ENCODE results near the gene MAGI1. TPM values are rescaled to one million over a fixed set of nuclear protein-coding genes. Genes with fewer than 3 reads are reported as not detected.

MAGI1 gene
- total RNA-seq, 1 experiment from 2014 or later: 58.2 TPM

DNA sequence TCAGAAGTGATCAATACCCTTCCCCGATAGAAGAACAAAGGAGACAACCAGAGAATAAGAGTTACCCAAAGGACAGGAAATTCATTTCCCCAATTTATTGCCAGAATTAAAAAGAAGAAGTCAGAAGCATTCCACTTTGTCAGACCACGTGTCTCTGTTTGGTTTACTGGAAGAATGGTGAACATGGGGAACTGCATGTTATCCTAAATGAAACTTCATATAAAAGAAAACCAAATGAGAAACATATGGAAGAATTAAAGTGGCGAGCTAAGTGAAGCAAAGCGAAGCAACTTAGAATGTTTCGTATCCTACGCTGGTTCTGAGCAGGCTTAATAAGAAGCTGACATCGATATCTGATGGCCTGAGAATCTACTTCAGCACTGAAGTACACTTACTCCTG lies 190.7 kb downstream of the MAGI1 start:
- ChIA-PET CTCF (interaction anchor here (1.2 kb wide), 1 partner anchor 188 kb away, joined by 3 read pairs; no protein-coding TSS in a partner anchor), POLR2A (no interaction called here)
- no peak for TF ChIP-seq SOX15 (CRISPR knock-in tag; IDR thresholded peaks at IDR 0.05)
- TF ChIP-seq NR1H2 (CRISPR knock-in tag; IDR thresholded peaks at IDR 0.05): no peak
- TF ChIP-seq, protein P1, sequence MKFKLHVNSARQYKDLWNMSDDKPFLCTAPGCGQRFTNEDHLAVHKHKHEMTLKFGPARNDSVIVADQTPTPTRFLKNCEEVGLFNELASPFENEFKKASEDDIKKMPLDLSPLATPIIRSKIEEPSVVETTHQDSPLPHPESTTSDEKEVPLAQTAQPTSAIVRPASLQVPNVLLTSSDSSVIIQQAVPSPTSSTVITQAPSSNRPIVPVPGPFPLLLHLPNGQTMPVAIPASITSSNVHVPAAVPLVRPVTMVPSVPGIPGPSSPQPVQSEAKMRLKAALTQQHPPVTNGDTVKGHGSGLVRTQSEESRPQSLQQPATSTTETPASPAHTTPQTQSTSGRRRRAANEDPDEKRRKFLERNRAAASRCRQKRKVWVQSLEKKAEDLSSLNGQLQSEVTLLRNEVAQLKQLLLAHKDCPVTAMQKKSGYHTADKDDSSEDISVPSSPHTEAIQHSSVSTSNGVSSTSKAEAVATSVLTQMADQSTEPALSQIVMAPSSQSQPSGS (CRISPR knock-in tag; IDR thresholded peaks at IDR 0.05; ENCODE audit: borderline replicate concordance, low read depth): no peak
- no peak for TF ChIP-seq FOXJ3 (CRISPR knock-in tag; IDR thresholded peaks at IDR 0.05; ENCODE audit: borderline replicate concordance)
- TF ChIP-seq, protein P2, sequence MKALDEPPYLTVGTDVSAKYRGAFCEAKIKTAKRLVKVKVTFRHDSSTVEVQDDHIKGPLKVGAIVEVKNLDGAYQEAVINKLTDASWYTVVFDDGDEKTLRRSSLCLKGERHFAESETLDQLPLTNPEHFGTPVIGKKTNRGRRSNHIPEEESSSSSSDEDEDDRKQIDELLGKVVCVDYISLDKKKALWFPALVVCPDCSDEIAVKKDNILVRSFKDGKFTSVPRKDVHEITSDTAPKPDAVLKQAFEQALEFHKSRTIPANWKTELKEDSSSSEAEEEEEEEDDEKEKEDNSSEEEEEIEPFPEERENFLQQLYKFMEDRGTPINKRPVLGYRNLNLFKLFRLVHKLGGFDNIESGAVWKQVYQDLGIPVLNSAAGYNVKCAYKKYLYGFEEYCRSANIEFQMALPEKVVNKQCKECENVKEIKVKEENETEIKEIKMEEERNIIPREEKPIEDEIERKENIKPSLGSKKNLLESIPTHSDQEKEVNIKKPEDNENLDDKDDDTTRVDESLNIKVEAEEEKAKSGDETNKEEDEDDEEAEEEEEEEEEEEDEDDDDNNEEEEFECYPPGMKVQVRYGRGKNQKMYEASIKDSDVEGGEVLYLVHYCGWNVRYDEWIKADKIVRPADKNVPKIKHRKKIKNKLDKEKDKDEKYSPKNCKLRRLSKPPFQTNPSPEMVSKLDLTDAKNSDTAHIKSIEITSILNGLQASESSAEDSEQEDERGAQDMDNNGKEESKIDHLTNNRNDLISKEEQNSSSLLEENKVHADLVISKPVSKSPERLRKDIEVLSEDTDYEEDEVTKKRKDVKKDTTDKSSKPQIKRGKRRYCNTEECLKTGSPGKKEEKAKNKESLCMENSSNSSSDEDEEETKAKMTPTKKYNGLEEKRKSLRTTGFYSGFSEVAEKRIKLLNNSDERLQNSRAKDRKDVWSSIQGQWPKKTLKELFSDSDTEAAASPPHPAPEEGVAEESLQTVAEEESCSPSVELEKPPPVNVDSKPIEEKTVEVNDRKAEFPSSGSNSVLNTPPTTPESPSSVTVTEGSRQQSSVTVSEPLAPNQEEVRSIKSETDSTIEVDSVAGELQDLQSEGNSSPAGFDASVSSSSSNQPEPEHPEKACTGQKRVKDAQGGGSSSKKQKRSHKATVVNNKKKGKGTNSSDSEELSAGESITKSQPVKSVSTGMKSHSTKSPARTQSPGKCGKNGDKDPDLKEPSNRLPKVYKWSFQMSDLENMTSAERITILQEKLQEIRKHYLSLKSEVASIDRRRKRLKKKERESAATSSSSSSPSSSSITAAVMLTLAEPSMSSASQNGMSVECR (CRISPR knock-in tag; IDR thresholded peaks at IDR 0.05; ENCODE audit: borderline replicate concordance): no peak
- Mint-ChIP-seq H3K27me3 (ENCODE audit: low read depth) (no peaks in the 10 kb centered on the region), H3K4me3 (no peak overlapping the region), H3K27ac (no peak overlapping the region), H3K9me3 (peaks cover 7% of the 10 kb centered on the region), H3K4me1 (0 out of 2 replicates have a peak, but pooled peaks cover 5% of the 10 kb centered on the region), H3K36me3 (no peaks in the 10 kb centered on the region)
- ATAC-seq: no peak
- no peak for DNase-seq (ENCODE audit: low spot score)

DNA sequence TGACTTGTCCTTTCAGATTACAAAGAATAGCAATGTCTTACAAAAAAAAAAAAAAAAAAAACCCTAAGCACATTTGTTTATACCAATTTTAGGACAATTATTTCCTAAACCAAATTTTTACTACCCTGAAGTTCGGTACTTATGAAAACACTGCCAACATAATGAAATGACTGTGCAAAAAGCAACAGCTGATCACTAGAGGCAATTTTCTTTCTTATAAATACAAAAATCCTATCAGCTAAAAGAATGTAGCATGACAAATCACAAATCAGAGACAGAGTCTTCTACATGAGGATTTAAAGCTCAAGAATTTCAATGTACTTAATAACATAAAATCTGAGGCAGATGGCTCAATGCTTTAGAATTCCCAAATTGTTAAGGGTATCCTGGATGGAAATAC lies 191.8 kb downstream of the MAGI1 start:
- no peak for ATAC-seq
- ChIA-PET POLR2A (interaction anchor here (0.6 kb wide), 1 partner anchor 27 kb away, joined by 5 read pairs; no protein-coding TSS in a partner anchor), CTCF (interaction anchor here (1.0 to 1.2 kb wide), 2 partner anchors 13 to 32 kb away, joined by 3 to 4 read pairs; no protein-coding TSS in a partner anchor)
- Mint-ChIP-seq H3K36me3 (no peaks in the 10 kb centered on the region), H3K27ac (no peak overlapping the region), H3K27me3 (ENCODE audit: low read depth) (no peaks in the 10 kb centered on the region), H3K4me3 (no peak overlapping the region), H3K4me1 (0 out of 2 replicates have a peak, but pooled peaks cover 5% of the 10 kb centered on the region), H3K9me3 (peaks cover 9% of the 10 kb centered on the region)
- no peak for DNase-seq (ENCODE audit: low spot score)
- TF ChIP-seq TEAD4 (CRISPR knock-in tag; IDR thresholded peaks at IDR 0.05): no peak

DNA sequence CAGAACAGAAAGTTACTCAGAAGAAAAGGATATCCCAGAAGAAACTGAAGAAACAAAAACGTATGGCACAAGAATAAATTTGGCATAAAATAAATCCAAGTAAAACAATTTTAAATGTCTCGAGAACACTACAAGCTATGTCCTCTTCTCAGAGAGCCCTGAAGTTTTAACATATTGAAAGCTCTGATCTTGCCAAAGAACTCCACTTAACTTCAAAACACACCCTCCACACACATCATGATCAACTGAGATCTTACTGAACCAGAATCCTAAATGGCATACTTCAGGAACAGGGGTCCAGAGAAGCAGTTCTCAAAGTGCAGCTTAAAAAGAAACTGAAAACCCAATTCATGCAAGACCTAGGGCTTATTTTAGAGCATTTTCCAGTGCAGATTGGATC lies 194.3 kb downstream of the MAGI1 start:
- H3K27ac Mint-ChIP-seq: no peak overlapping the region
- POLR2A ChIA-PET: no interaction called here

More for the DNA sequence above, 194.3 kb downstream of the MAGI1 start:
- CTCF ChIA-PET: interaction anchor here (0.9 kb wide), 1 partner anchor 11 kb away, joined by 3 read pairs; no protein-coding TSS in a partner anchor
- Mint-ChIP-seq H3K36me3 (no peaks in the 10 kb centered on the region), H3K4me3 (no peak overlapping the region), H3K4me1 (0 out of 2 replicates have a peak, but pooled peaks cover 5% of the 10 kb centered on the region), H3K27me3 (ENCODE audit: low read depth) (no peaks in the 10 kb centered on the region), H3K9me3 (peaks cover 9% of the 10 kb centered on the region)
- DNase-seq (ENCODE audit: low spot score) (no peak), ATAC-seq (no peak)
- TF ChIP-seq SP1 (CRISPR knock-in tag; conservative IDR thresholded peaks at IDR 0.05) (no peak), RORB (CRISPR knock-in tag; IDR thresholded peaks at IDR 0.05) (no peak), RELA (CRISPR knock-in tag; IDR thresholded peaks at IDR 0.05; ENCODE audit: borderline replicate concordance) (no peak), GTF2I (CRISPR knock-in tag; conservative IDR thresholded peaks at IDR 0.05) (no peak), ZNF396 (CRISPR knock-in tag; IDR thresholded peaks at IDR 0.05; ENCODE audit: borderline replicate concordance) (no peak), GABPB1 (CRISPR knock-in tag; IDR thresholded peaks at IDR 0.05) (no peak), ZNF416 (CRISPR knock-in tag; IDR thresholded peaks at IDR 0.05) (no peak), GRHL2 (CRISPR knock-in tag; IDR thresholded peaks at IDR 0.05; ENCODE audit: insufficient replicate concordance, severe bottlenecking) (no peak), FOXP1 (CRISPR knock-in tag; IDR thresholded peaks at IDR 0.05; ENCODE audit: borderline replicate concordance) (no peak), NFE2L1 (CRISPR knock-in tag; IDR thresholded peaks at IDR 0.05) (no peak), MXD4 (CRISPR knock-in tag; IDR thresholded peaks at IDR 0.05; ENCODE audit: borderline replicate concordance) (no peak)
- TF ChIP-seq, protein P3, sequence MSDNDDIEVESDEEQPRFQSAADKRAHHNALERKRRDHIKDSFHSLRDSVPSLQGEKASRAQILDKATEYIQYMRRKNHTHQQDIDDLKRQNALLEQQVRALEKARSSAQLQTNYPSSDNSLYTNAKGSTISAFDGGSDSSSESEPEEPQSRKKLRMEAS (CRISPR knock-in tag; IDR thresholded peaks at IDR 0.05): no peak
- TF ChIP-seq, protein P4, sequence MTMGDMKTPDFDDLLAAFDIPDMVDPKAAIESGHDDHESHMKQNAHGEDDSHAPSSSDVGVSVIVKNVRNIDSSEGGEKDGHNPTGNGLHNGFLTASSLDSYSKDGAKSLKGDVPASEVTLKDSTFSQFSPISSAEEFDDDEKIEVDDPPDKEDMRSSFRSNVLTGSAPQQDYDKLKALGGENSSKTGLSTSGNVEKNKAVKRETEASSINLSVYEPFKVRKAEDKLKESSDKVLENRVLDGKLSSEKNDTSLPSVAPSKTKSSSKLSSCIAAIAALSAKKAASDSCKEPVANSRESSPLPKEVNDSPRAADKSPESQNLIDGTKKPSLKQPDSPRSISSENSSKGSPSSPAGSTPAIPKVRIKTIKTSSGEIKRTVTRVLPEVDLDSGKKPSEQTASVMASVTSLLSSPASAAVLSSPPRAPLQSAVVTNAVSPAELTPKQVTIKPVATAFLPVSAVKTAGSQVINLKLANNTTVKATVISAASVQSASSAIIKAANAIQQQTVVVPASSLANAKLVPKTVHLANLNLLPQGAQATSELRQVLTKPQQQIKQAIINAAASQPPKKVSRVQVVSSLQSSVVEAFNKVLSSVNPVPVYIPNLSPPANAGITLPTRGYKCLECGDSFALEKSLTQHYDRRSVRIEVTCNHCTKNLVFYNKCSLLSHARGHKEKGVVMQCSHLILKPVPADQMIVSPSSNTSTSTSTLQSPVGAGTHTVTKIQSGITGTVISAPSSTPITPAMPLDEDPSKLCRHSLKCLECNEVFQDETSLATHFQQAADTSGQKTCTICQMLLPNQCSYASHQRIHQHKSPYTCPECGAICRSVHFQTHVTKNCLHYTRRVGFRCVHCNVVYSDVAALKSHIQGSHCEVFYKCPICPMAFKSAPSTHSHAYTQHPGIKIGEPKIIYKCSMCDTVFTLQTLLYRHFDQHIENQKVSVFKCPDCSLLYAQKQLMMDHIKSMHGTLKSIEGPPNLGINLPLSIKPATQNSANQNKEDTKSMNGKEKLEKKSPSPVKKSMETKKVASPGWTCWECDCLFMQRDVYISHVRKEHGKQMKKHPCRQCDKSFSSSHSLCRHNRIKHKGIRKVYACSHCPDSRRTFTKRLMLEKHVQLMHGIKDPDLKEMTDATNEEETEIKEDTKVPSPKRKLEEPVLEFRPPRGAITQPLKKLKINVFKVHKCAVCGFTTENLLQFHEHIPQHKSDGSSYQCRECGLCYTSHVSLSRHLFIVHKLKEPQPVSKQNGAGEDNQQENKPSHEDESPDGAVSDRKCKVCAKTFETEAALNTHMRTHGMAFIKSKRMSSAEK (CRISPR knock-in tag; IDR thresholded peaks at IDR 0.05; ENCODE audit: borderline replicate concordance): no peak

All from WTC11 (cell line).